MCF 10A (cell line): Measurements from ENCODE around the gene FRMPD1. TPM values are rescaled to one million over a fixed set of nuclear protein-coding genes. Genes with fewer than 3 reads are reported as not detected.

Experiments
- BruUV-seq: library from RNA; stranded (reverse); fragments of 400-500 nt; replicated peaks from 2 replicates; lab custom pipeline; 2021; lab: Mats Ljungman, UMichigan
- CTCF ChIA-PET: fragments of 300-600 bp; sonication (Branson Sonifier 250); formaldehyde crosslinking; extraction: SDS; loops from one replicate; lab custom pipeline; 2021; ENCODE audit warnings: antibody characterized with exemption, inconsistent platforms; lab: Yijun Ruan, JAX
- POLR2A ChIA-PET: fragments of 300-600, 350-650 bp; sonication (Branson Sonifier 250); formaldehyde crosslinking; extraction: SDS; loops from one replicate; lab custom pipeline; 2020; ENCODE audit warnings: antibody characterized with exemption, inconsistent platforms; lab: Yijun Ruan, JAX
- DNase-seq: peaks from one replicate; pipeline ENCODE4 v3.0.0-alpha.2; 2018; ENCODE audit not compliant: unreplicated experiment
- H3K27ac Mint-ChIP-seq: one replicate; pipeline ENCODE4 v1.8.0; 2022; ENCODE audit warnings: mild to moderate bottlenecking, low read depth, mixed read lengths; ENCODE audit not compliant: unreplicated experiment
- H3K27me3 Mint-ChIP-seq: one replicate; pipeline ENCODE4 v1.8.0; 2022; ENCODE audit warnings: mixed read lengths; ENCODE audit not compliant: insufficient read depth, unreplicated experiment
- H3K36me3 Mint-ChIP-seq: one replicate; pipeline ENCODE4 v1.8.0; 2022; ENCODE audit warnings: mild to moderate bottlenecking, moderate library complexity, mixed read lengths; ENCODE audit not compliant: insufficient read depth, unreplicated experiment
- H3K4me1 Mint-ChIP-seq: one replicate; pipeline ENCODE4 v1.8.0; 2022; ENCODE audit warnings: mixed read lengths; ENCODE audit not compliant: insufficient read depth, unreplicated experiment
- H3K4me3 Mint-ChIP-seq: one replicate; pipeline ENCODE4 v1.8.0; 2022; ENCODE audit warnings: mild to moderate bottlenecking, moderate library complexity, mixed read lengths; ENCODE audit not compliant: unreplicated experiment
- H3K9me3 Mint-ChIP-seq: one replicate; pipeline ENCODE4 v1.8.0; 2022; ENCODE audit warnings: mixed read lengths; ENCODE audit not compliant: unreplicated experiment
- CTCF ChIP-seq: fragments of 200-600 bp; IDR thresholded peaks from one replicate; pipeline ENCODE4 v1.8.0; 2022; ENCODE audit warnings: antibody characterized with exemption, mild to moderate bottlenecking; ENCODE audit not compliant: unreplicated experiment
- intact Hi-C: fragments of 100-400 bp; cut with micrococcal nuclease; formaldehyde crosslinking; loops from 2 replicates; pipeline ENCODE4 v1.14.1; 2022
- total RNA-seq: library from RNA; stranded (reverse); gene quantifications from 2 replicates; pipeline ENCODE4 v1.2.3, GENCODE V29; 2022

FRMPD1 gene
- total RNA-seq, 1 experiment from 2014 or later: not detected

- POLR2A ChIA-PET: interaction anchor here (0.6 kb wide), 2 partner anchors 13 to 104 kb away, joined by 3 read pairs; no protein-coding TSS in a partner anchor
- no peak for DNase-seq
- intact Hi-C loops: no loop called here
- Mint-ChIP-seq H3K27me3 (peaks cover 9% of the 10 kb centered on the region), H3K36me3 (no peaks in the 10 kb centered on the region), H3K9me3 (no peaks in the 10 kb centered on the region), H3K4me1 (no peaks in the 10 kb centered on the region), H3K27ac (no peak overlapping the region), H3K4me3 (no peak overlapping the region)
- no TSS peak for BruUV-seq
- CTCF ChIA-PET: interaction anchor here (1.4 kb wide), 1 partner anchor 18 kb away, joined by 4 read pairs; no protein-coding TSS in a partner anchor
- TF ChIP-seq CTCF: no peak
Observed at GRCh38 chr9:37730256-37730655, 79.5 kb downstream of the FRMPD1 start.

DNA sequence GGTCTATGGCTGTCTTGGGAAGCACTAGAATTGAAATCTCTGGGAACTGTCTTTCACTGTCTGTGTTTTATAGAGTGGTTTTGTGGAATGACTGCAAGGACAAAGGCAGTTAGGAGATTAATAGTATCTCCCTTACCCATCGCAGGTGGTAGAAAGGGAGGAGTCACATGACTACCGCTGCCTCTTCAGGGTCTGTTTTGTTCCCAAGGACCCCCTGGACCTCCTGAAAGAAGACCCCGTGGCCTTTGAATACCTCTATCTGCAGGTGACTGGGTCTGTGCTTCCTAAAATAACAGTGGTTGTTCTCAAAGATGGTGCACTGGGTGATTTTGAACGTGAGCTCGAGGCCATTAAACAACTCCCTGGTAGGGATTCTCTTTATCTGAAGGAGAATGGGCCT lies 80.1 kb downstream of the FRMPD1 start:
- H3K9me3 Mint-ChIP-seq: no peaks in the 10 kb centered on the region
- TF ChIP-seq CTCF: no peak
- H3K27ac Mint-ChIP-seq: no peak overlapping the region
- POLR2A ChIA-PET: no interaction called here
- peaks cover 9% of the 10 kb centered on the region for H3K27me3 Mint-ChIP-seq
- no peak for DNase-seq
- H3K4me1 Mint-ChIP-seq: no peaks in the 10 kb centered on the region
- no peak overlapping the region for H3K4me3 Mint-ChIP-seq
- CTCF ChIA-PET: interaction anchor here (1.4 kb wide), 1 partner anchor 17 kb away, joined by 4 read pairs; no protein-coding TSS in a partner anchor
- intact Hi-C loops: no loop called here
- BruUV-seq: no TSS peak
- no peaks in the 10 kb centered on the region for H3K36me3 Mint-ChIP-seq

DNA sequence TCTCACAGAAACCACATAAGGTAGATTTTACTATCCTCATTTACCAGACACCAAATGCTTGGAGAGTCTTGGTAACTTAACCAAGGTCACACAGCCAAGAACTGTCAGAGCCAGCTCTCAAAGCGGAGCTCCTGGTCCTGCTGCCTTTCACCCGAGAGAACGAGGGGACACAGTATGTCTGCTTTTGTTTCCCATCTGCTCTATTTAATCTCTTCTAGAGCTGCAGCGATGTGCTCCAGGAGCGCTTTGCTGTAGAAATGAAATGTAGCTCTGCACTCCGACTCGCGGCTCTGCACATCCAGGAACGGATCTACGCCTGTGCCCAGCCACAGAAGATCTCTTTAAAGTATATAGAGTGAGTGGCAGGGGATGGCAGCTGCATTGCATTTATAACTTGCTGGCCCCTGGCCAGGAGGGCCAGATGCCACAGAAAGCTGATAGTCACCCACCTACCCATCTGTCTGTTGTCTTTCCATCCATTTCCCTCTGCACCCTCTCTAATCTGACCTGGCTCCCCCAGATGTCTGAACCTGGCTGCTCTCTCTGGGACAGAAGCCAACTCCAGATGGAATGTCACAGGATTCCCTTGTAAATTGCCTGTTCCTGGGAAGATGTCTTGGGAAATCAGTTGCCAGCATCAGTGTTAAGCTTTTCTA lies 81.5 kb downstream of the FRMPD1 start:
- H3K4me3 Mint-ChIP-seq: no peak overlapping the region
- no peaks in the 10 kb centered on the region for H3K36me3 Mint-ChIP-seq
- H3K4me1 Mint-ChIP-seq: no peaks in the 10 kb centered on the region
- H3K27ac Mint-ChIP-seq: no peak overlapping the region
- no peaks in the 10 kb centered on the region for H3K9me3 Mint-ChIP-seq
- CTCF ChIA-PET: interaction anchor here (1.1 to 1.2 kb wide), 2 partner anchors 13 to 16 kb away, joined by 3 to 4 read pairs; no protein-coding TSS in a partner anchor
- BruUV-seq: no TSS peak
- POLR2A ChIA-PET: no interaction called here
- no peak for TF ChIP-seq CTCF
- H3K27me3 Mint-ChIP-seq: peaks cover 9% of the 10 kb centered on the region
- DNase-seq: no peak
- intact Hi-C loops: no loop called here

DNA sequence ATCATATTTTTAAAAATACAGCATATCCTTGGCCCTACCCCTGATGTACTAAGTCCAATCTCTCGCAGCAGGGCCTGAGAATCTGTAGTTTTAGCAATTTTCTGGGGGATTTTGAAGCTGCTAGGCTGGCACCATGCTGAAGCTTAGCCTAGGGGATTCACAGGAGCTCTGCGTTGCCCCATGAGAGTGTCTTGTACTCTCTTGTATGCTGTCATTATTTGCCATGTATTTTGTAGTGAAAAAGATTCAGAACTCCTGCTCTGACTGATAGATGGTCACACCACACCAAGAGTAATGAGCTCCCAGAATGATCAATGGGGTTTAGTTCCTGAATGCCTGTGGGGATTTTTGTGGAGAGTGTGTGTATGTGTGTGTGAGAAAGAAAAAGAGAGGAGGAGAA lies 82.2 kb downstream of the FRMPD1 start:
- ChIA-PET POLR2A (interaction anchor here (1.0 kb wide), 1 partner anchor 169 kb away, joined by 3 read pairs; no protein-coding TSS in a partner anchor), CTCF (interaction anchor here (0.9 to 1.2 kb wide), 3 partner anchors 12 to 137 kb away, joined by 3 to 4 read pairs (median 3); no protein-coding TSS in a partner anchor)
- intact Hi-C loops: no loop called here
- H3K9me3 Mint-ChIP-seq: no peaks in the 10 kb centered on the region
- no peak overlapping the region for H3K27ac Mint-ChIP-seq
- H3K27me3 Mint-ChIP-seq: peaks cover 9% of the 10 kb centered on the region
- TF ChIP-seq CTCF: no peak
- no peaks in the 10 kb centered on the region for H3K4me1 Mint-ChIP-seq
- DNase-seq: no peak
- no TSS peak for BruUV-seq
- no peaks in the 10 kb centered on the region for H3K36me3 Mint-ChIP-seq
- H3K4me3 Mint-ChIP-seq: no peak overlapping the region
